Measurements from ENCODE around the gene PSMC2. TPM values are rescaled to one million over a fixed set of nuclear protein-coding genes. Genes with fewer than 3 reads are reported as not detected.

PSMC2 gene
- total RNA-seq, 1 experiment from 2014 or later: 171 TPM

- no peak for DNase-seq (ENCODE audit: low read depth, low spot score)
- Histone ChIP-seq H3K27me3 (ENCODE audit: control insufficient read depth, insufficient read depth, low read length) (no peaks in the 10 kb centered on the region), H3K4me3 (ENCODE audit: low read depth in 2 of 2, low read length in 2 of 2) (no peak overlapping the region), H3K4me1 (ENCODE audit: control insufficient read depth, insufficient read depth, low read length) (no peaks in the 10 kb centered on the region), H3K36me3 (ENCODE audit: control insufficient read depth, insufficient read depth, low read length) (peaks cover 66% of the 10 kb centered on the region), H3K9me3 (ENCODE audit: control insufficient read depth, insufficient read depth, low read depth, low read length) (no peaks in the 10 kb centered on the region), H3K27ac (ENCODE audit: low read length) (no peak overlapping the region)
- ChIA-PET CTCF (no interaction called here), POLR2A (interaction anchor here (0.7 kb wide), 1 partner anchor 9 kb away, joined by 4 read pairs; no protein-coding TSS in a partner anchor)
- in situ Hi-C loops (cut with HindIII; ENCODE audit: low pct_unique_long_range_greater_than_20kb, low sequenced_read_pairs) (no loop called here), intact Hi-C loops (cut with micrococcal nuclease; ENCODE audit: unreplicated experiment) (no loop called here)
- TF ChIP-seq CTCF (IDR thresholded peaks at IDR 0.05) (no peak), TCF7L2 (IDR thresholded peaks at IDR 0.05; ENCODE audit: low read depth, low read length) (no peak), SIN3A (IDR thresholded peaks at IDR 0.05; ENCODE audit: borderline replicate concordance, insufficient read depth, low read depth, low read length) (no peak), POLR2AphosphoS5 (IDR thresholded peaks at IDR 0.05; ENCODE audit: low read depth, low read length) (no peak)
- TF ChIP-seq, protein P1, sequence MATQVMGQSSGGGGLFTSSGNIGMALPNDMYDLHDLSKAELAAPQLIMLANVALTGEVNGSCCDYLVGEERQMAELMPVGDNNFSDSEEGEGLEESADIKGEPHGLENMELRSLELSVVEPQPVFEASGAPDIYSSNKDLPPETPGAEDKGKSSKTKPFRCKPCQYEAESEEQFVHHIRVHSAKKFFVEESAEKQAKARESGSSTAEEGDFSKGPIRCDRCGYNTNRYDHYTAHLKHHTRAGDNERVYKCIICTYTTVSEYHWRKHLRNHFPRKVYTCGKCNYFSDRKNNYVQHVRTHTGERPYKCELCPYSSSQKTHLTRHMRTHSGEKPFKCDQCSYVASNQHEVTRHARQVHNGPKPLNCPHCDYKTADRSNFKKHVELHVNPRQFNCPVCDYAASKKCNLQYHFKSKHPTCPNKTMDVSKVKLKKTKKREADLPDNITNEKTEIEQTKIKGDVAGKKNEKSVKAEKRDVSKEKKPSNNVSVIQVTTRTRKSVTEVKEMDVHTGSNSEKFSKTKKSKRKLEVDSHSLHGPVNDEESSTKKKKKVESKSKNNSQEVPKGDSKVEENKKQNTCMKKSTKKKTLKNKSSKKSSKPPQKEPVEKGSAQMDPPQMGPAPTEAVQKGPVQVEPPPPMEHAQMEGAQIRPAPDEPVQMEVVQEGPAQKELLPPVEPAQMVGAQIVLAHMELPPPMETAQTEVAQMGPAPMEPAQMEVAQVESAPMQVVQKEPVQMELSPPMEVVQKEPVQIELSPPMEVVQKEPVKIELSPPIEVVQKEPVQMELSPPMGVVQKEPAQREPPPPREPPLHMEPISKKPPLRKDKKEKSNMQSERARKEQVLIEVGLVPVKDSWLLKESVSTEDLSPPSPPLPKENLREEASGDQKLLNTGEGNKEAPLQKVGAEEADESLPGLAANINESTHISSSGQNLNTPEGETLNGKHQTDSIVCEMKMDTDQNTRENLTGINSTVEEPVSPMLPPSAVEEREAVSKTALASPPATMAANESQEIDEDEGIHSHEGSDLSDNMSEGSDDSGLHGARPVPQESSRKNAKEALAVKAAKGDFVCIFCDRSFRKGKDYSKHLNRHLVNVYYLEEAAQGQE (IDR thresholded peaks at IDR 0.05; ENCODE audit: insufficient read depth in 1 of 2, low read depth in 2 of 2, low read length in 1 of 2): no peak
- no TSS peak for BruUV-seq (replicated peaks)
- peak; percentile 10; the same call in 1 of the 2 replicates for ATAC-seq
Observed at GRCh38 chr7:103316380-103316941, 31.0 kb upstream of the PSMC2 start.

- POLR2A ChIA-PET: interaction anchor here (0.7 kb wide), 1 partner anchor 10 kb away, joined by 4 read pairs; no protein-coding TSS in a partner anchor
- intact Hi-C loops (cut with micrococcal nuclease; ENCODE audit: unreplicated experiment) (no loop called here), in situ Hi-C loops (cut with HindIII; ENCODE audit: low pct_unique_long_range_greater_than_20kb, low sequenced_read_pairs) (no loop called here)
- ATAC-seq (no peak), DNase-seq (ENCODE audit: low read depth, low spot score) (no peak)
- no TSS peak for BruUV-seq (replicated peaks)
- Histone ChIP-seq H3K27me3 (ENCODE audit: control insufficient read depth, insufficient read depth, low read length) (no peaks in the 10 kb centered on the region), H3K9me3 (ENCODE audit: control insufficient read depth, insufficient read depth, low read depth, low read length) (no peaks in the 10 kb centered on the region), H3K36me3 (ENCODE audit: control insufficient read depth, insufficient read depth, low read length) (peaks cover 65% of the 10 kb centered on the region), H3K27ac (ENCODE audit: low read length) (no peak overlapping the region), H3K4me3 (ENCODE audit: low read depth in 2 of 2, low read length in 2 of 2) (no peak overlapping the region), H3K4me1 (ENCODE audit: control insufficient read depth, insufficient read depth, low read length) (no peaks in the 10 kb centered on the region)
- TF ChIP-seq SIN3A (IDR thresholded peaks at IDR 0.05; ENCODE audit: borderline replicate concordance, insufficient read depth, low read depth, low read length): no peak
- TF ChIP-seq POLR2AphosphoS5 (IDR thresholded peaks at IDR 0.05; ENCODE audit: low read depth, low read length): no peak
- TF ChIP-seq CTCF (IDR thresholded peaks at IDR 0.05): no peak
- TF ChIP-seq, protein P1 (IDR thresholded peaks at IDR 0.05; ENCODE audit: insufficient read depth in 1 of 2, low read depth in 2 of 2, low read length in 1 of 2): no peak
- no peak for TF ChIP-seq TCF7L2 (IDR thresholded peaks at IDR 0.05; ENCODE audit: low read depth, low read length)
- CTCF ChIA-PET: no interaction called here
Observed at GRCh38 chr7:103317009-103317408, 30.4 kb upstream of the PSMC2 start.
